GM12878 (cell line): Measurements from ENCODE around the gene CDC14B.

ENCODE experiments used
- CHD2 ChIP-seq: IDR thresholded peaks from 2 replicates; pipeline ENCODE4 v1.6.1; 2011; ENCODE audit warnings: low read depth, low read length, improper control_type of control experiment, borderline replicate concordance
- CHD4 ChIP-seq: fragments of 200-600 bp; sonication (generic); IDR thresholded peaks from 2 replicates; pipeline ENCODE4 v1.6.1; 2016; ENCODE audit warnings: mild to moderate bottlenecking
- CTCF ChIP-seq, 3 experiments: IDR thresholded peaks in 2 of 3; conservative IDR thresholded peaks in 1 of 3; 2 replicates each; pipeline ENCODE4 v1.5.1; 2011; ENCODE audit warnings: low read depth in 3 of 3, low read length in 3 of 3, mild to moderate bottlenecking in 3 of 3, control low read depth in 2 of 3, moderate library complexity in 2 of 3, inconsistent platforms in 1 of 3, mixed read lengths in 1 of 3; ENCODE audit not compliant: control insufficient read depth in 2 of 3, insufficient read depth in 1 of 3; ENCODE audit errors: extremely low read depth in 1 of 3
- MTA3 ChIP-seq: IDR thresholded peaks from 2 replicates; pipeline ENCODE4 v1.6.1; 2012; ENCODE audit warnings: low read length, inconsistent platforms, borderline replicate concordance
- SMAD1 ChIP-seq: fragments of 450-650 bp; IDR thresholded peaks from 2 replicates; pipeline ENCODE4 v1.6.1; 2018; ENCODE audit warnings: mild to moderate bottlenecking, low read depth; ENCODE audit not compliant: partially characterized antibody
- SP1 ChIP-seq: IDR thresholded peaks from one replicate; pipeline ENCODE4 v1.6.1; 2011; ENCODE audit warnings: low read depth, low read length
- ZSCAN29 ChIP-seq: fragments of 450-650 bp; IDR thresholded peaks from 2 replicates; pipeline ENCODE4 v1.6.1; 2017; ENCODE audit warnings: mild to moderate bottlenecking, moderate library complexity

GRCh38 chr9:96503918-96504317 lies 115.7 kb downstream of the CDC14B start:
- TF ChIP-seq SMAD1, result no peak
- TF ChIP-seq CTCF (IDR thresholded peaks at IDR 0.05 in 2 of 3, conservative IDR thresholded peaks at IDR 0.05 in 1 of 3; ENCODE audit: control insufficient read depth in 2 of 3, extremely low read depth in 1 of 3, insufficient read depth in 1 of 3, low read depth in 3 of 3, low read length in 3 of 3), result no peak
- TF ChIP-seq CHD2, result no peak
- no peak for TF ChIP-seq ZSCAN29
- no peak for TF ChIP-seq CHD4
- no peak for TF ChIP-seq MTA3
- no peak for TF ChIP-seq SP1
